ENCODE data around the gene RPS3. TPM values are rescaled to one million over a fixed set of nuclear protein-coding genes. Genes with fewer than 3 reads are reported as not detected.
A peak's percentile ranks its signal among the peaks of the same experiment; 100 is the strongest.

Gene RPS3
- total and polyA plus RNA-seq, 9 of the 15 experiments (the other 6 are each of a cell fraction or from before 2014, with no cell fraction given): 2,700 to 5,771 (median 3,679) TPM

- peak; percentile 52 to 85 (median 60) for TF ChIP-seq CTCF (IDR thresholded peaks at IDR 0.05 in 2 of 3, conservative IDR thresholded peaks at IDR 0.05 in 1 of 3; ENCODE audit: insufficient read depth in 2 of 3, low read depth in 1 of 3, low read length in 3 of 3)
- TF ChIP-seq BRD4 (IDR thresholded peaks at IDR 0.05): no peak
- TF ChIP-seq ZNF57 (CRISPR knock-in tag; IDR thresholded peaks at IDR 0.05): no peak
- TF ChIP-seq KLF6 (CRISPR knock-in tag; IDR thresholded peaks at IDR 0.05; ENCODE audit: borderline replicate concordance): no peak
- TF ChIP-seq SMARCA5 (IDR thresholded peaks at IDR 0.05): peak; percentile 68; the same call in 1 of the 2 replicates
- TF ChIP-seq ARNT (IDR thresholded peaks at IDR 0.05): no peak; a peak in 1 of 4 replicates
- peak; percentile 82; the same call in 1 of the 2 replicates for TF ChIP-seq TGIF2 (CRISPR knock-in tag; IDR thresholded peaks at IDR 0.05)
- peak; percentile 98 for TF ChIP-seq HDGF (IDR thresholded peaks at IDR 0.05)
- no peak for TF ChIP-seq BCL6 (CRISPR knock-in tag; IDR thresholded peaks at IDR 0.05)
- no peak for TF ChIP-seq TAF15 (IDR thresholded peaks at IDR 0.05; ENCODE audit: low read depth, low read length)
- TF ChIP-seq STAT5A (IDR thresholded peaks at IDR 0.05; ENCODE audit: borderline replicate concordance, low read length): no peak
- TF ChIP-seq SIX5 (IDR thresholded peaks at IDR 0.05; ENCODE audit: borderline replicate concordance in 1 of 2, insufficient read depth in 1 of 2, low read depth in 1 of 2, low read length in 2 of 2): no peak
- no peak for TF ChIP-seq HMGXB4 (CRISPR knock-in tag; IDR thresholded peaks at IDR 0.05)
- no peak for TF ChIP-seq ZBTB49 (CRISPR knock-in tag; IDR thresholded peaks at IDR 0.05; ENCODE audit: borderline replicate concordance)
- no peak for TF ChIP-seq BACH1 (tag; IDR thresholded peaks at IDR 0.05)
- no peak for TF ChIP-seq GTF3C2 (IDR thresholded peaks at IDR 0.05; ENCODE audit: borderline replicate concordance, extremely low read depth, insufficient read length)
- no peak for TF ChIP-seq ID3 (CRISPR knock-in tag; IDR thresholded peaks at IDR 0.05)
- peak; percentile 20; the same call in 1 of the 2 replicates for TF ChIP-seq ID3 (tag; IDR thresholded peaks at IDR 0.05)
Observed at GRCh38 chr11:75350743-75351540, 48.4 kb upstream of the RPS3 start (continued).

Data from K562 (cell line).